ENCODE results near the gene COL5A1.

Gene COL5A1

GRCh38 chr9:134809292-134809691, 167.7 kb downstream of the COL5A1 start:
- no peak for TF ChIP-seq GATA3 (IDR thresholded peaks at IDR 0.05; ENCODE audit: low read depth, low read length)

- TF ChIP-seq GATA3 (IDR thresholded peaks at IDR 0.05; ENCODE audit: low read depth, low read length) (no peak), GATA2 (IDR thresholded peaks at IDR 0.05; ENCODE audit: low read depth, low read length) (no peak)
Observed at GRCh38 chr9:134809826-134810225, 168.2 kb downstream of the COL5A1 start.

GRCh38 chr9:134811079-134811672, 169.6 kb downstream of the COL5A1 start:
- TF ChIP-seq GATA3 (IDR thresholded peaks at IDR 0.05; ENCODE audit: low read depth, low read length) (no peak), GATA2 (IDR thresholded peaks at IDR 0.05; ENCODE audit: low read depth, low read length) (no peak)

GRCh38 chr9:134811673-134812342, 170.2 kb downstream of the COL5A1 start:
- TF ChIP-seq GATA2 (IDR thresholded peaks at IDR 0.05; ENCODE audit: low read depth, low read length) (no peak), GATA3 (IDR thresholded peaks at IDR 0.05; ENCODE audit: low read depth, low read length) (no peak)

- no peak for TF ChIP-seq GATA2 (IDR thresholded peaks at IDR 0.05; ENCODE audit: low read depth, low read length)
- TF ChIP-seq GATA3 (IDR thresholded peaks at IDR 0.05; ENCODE audit: low read depth, low read length), result no peak
Observed at GRCh38 chr9:134812343-134812673, 170.7 kb downstream of the COL5A1 start.

- TF ChIP-seq GATA3 (IDR thresholded peaks at IDR 0.05; ENCODE audit: low read depth, low read length) (no peak), GATA2 (IDR thresholded peaks at IDR 0.05; ENCODE audit: low read depth, low read length) (no peak)
Observed at GRCh38 chr9:134813841-134814240, 172.2 kb downstream of the COL5A1 start.

GRCh38 chr9:134814598-134815215, 173.1 kb downstream of the COL5A1 start:
- no peak for TF ChIP-seq GATA3 (IDR thresholded peaks at IDR 0.05; ENCODE audit: low read depth, low read length)
- no peak for TF ChIP-seq GATA2 (IDR thresholded peaks at IDR 0.05; ENCODE audit: low read depth, low read length)

GRCh38 chr9:134815435-134816214, 174.0 kb downstream of the COL5A1 start:
- TF ChIP-seq GATA3 (IDR thresholded peaks at IDR 0.05; ENCODE audit: low read depth, low read length) (no peak), GATA2 (IDR thresholded peaks at IDR 0.05; ENCODE audit: low read depth, low read length) (no peak)

GRCh38 chr9:134816264-134816663, 174.7 kb downstream of the COL5A1 start:
- TF ChIP-seq GATA2 (IDR thresholded peaks at IDR 0.05; ENCODE audit: low read depth, low read length) (no peak), GATA3 (IDR thresholded peaks at IDR 0.05; ENCODE audit: low read depth, low read length) (no peak)

- TF ChIP-seq GATA2 (IDR thresholded peaks at IDR 0.05; ENCODE audit: low read depth, low read length), result no peak
- TF ChIP-seq GATA3 (IDR thresholded peaks at IDR 0.05; ENCODE audit: low read depth, low read length), result no peak
Observed at GRCh38 chr9:134818000-134818568, 176.5 kb downstream of the COL5A1 start.

GRCh38 chr9:134818591-134818990, 177.0 kb downstream of the COL5A1 start:
- TF ChIP-seq GATA2 (IDR thresholded peaks at IDR 0.05; ENCODE audit: low read depth, low read length) (no peak), GATA3 (IDR thresholded peaks at IDR 0.05; ENCODE audit: low read depth, low read length) (no peak)

GRCh38 chr9:134820901-134821300, 179.3 kb downstream of the COL5A1 start:
- TF ChIP-seq GATA2 (IDR thresholded peaks at IDR 0.05; ENCODE audit: low read depth, low read length) (no peak), GATA3 (IDR thresholded peaks at IDR 0.05; ENCODE audit: low read depth, low read length) (no peak)

GRCh38 chr9:134822541-134822940, 180.9 kb downstream of the COL5A1 start:
- TF ChIP-seq GATA3 (IDR thresholded peaks at IDR 0.05; ENCODE audit: low read depth, low read length), result no peak
- TF ChIP-seq GATA2 (IDR thresholded peaks at IDR 0.05; ENCODE audit: low read depth, low read length), result no peak

- TF ChIP-seq GATA3 (IDR thresholded peaks at IDR 0.05; ENCODE audit: low read depth, low read length) (no peak), GATA2 (IDR thresholded peaks at IDR 0.05; ENCODE audit: low read depth, low read length) (no peak)
Observed at GRCh38 chr9:134823623-134824022, 182.0 kb downstream of the COL5A1 start.

Data from SH-SY5Y (cell line).